ENCODE results near the gene FBXL17. TPM values are rescaled to one million over a fixed set of nuclear protein-coding genes. Genes with fewer than 3 reads are reported as not detected.

Gene FBXL17
- total RNA-seq, 1 experiment from 2014 or later = 3.5 TPM

- H3K4me1 Mint-ChIP-seq = no peaks in the 10 kb centered on the region
- no peak for ATAC-seq
- H3K36me3 Mint-ChIP-seq = peaks cover 3% of the 10 kb centered on the region; the same call in 1 of the 2 replicates
- no peaks in the 10 kb centered on the region for H3K27me3 Mint-ChIP-seq (ENCODE audit: low read depth)
- no peak for DNase-seq (ENCODE audit: low spot score)
- ChIA-PET CTCF (no interaction called here), POLR2A (no interaction called here)
- no peak overlapping the region for H3K4me3 Mint-ChIP-seq
- H3K9me3 Mint-ChIP-seq = peaks cover 8% of the 10 kb centered on the region
- no peak for TF ChIP-seq FOXK1 (CRISPR knock-in tag; IDR thresholded peaks at IDR 0.05)
- H3K27ac Mint-ChIP-seq = no peak overlapping the region
Measured at GRCh38 chr5:108220834-108221233, 161.1 kb downstream of the FBXL17 start.

- no peak for ATAC-seq
- ChIA-PET POLR2A (no interaction called here), CTCF (no interaction called here)
- Mint-ChIP-seq H3K27me3 (ENCODE audit: low read depth) (no peaks in the 10 kb centered on the region), H3K4me3 (no peak overlapping the region), H3K27ac (no peak overlapping the region), H3K36me3 (peaks cover 10% of the 10 kb centered on the region), H3K4me1 (0 out of 2 replicates have a peak, but pooled peaks cover 6% of the 10 kb centered on the region), H3K9me3 (peaks cover 20% of the 10 kb centered on the region)
- TF ChIP-seq KAT7 (CRISPR knock-in tag; IDR thresholded peaks at IDR 0.05; ENCODE audit: borderline replicate concordance) (no peak), EMX1 (CRISPR knock-in tag; IDR thresholded peaks at IDR 0.05) (no peak), ZNF423 (CRISPR knock-in tag; IDR thresholded peaks at IDR 0.05) (no peak), PREB (CRISPR knock-in tag; IDR thresholded peaks at IDR 0.05; ENCODE audit: borderline replicate concordance) (no peak), E2F1 (CRISPR knock-in tag; IDR thresholded peaks at IDR 0.05) (no peak), FOXP1 (CRISPR knock-in tag; IDR thresholded peaks at IDR 0.05; ENCODE audit: borderline replicate concordance) (no peak), ZNF512 (CRISPR knock-in tag; IDR thresholded peaks at IDR 0.05; ENCODE audit: borderline replicate concordance) (no peak), TEAD4 (CRISPR knock-in tag; IDR thresholded peaks at IDR 0.05) (no peak), NFYB (CRISPR knock-in tag; conservative IDR thresholded peaks at IDR 0.05; ENCODE audit: low read depth) (no peak), ETV6 (CRISPR knock-in tag; IDR thresholded peaks at IDR 0.05) (no peak), USF2 (CRISPR knock-in tag; IDR thresholded peaks at IDR 0.05) (no peak), GRHL2 (CRISPR knock-in tag; IDR thresholded peaks at IDR 0.05; ENCODE audit: insufficient replicate concordance, severe bottlenecking) (no peak), NFATC4 (CRISPR knock-in tag; IDR thresholded peaks at IDR 0.05) (no peak), SMAD3 (CRISPR knock-in tag; IDR thresholded peaks at IDR 0.05; ENCODE audit: borderline replicate concordance) (no peak), JUN (CRISPR knock-in tag; IDR thresholded peaks at IDR 0.05) (no peak), FOXP4 (CRISPR knock-in tag; IDR thresholded peaks at IDR 0.05) (no peak), E2F5 (CRISPR knock-in tag; IDR thresholded peaks at IDR 0.05) (no peak)
- TF ChIP-seq, protein P1, sequence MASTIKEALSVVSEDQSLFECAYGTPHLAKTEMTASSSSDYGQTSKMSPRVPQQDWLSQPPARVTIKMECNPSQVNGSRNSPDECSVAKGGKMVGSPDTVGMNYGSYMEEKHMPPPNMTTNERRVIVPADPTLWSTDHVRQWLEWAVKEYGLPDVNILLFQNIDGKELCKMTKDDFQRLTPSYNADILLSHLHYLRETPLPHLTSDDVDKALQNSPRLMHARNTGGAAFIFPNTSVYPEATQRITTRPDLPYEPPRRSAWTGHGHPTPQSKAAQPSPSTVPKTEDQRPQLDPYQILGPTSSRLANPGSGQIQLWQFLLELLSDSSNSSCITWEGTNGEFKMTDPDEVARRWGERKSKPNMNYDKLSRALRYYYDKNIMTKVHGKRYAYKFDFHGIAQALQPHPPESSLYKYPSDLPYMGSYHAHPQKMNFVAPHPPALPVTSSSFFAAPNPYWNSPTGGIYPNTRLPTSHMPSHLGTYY (CRISPR knock-in tag; IDR thresholded peaks at IDR 0.05) = no peak
- TF ChIP-seq, protein P2, sequence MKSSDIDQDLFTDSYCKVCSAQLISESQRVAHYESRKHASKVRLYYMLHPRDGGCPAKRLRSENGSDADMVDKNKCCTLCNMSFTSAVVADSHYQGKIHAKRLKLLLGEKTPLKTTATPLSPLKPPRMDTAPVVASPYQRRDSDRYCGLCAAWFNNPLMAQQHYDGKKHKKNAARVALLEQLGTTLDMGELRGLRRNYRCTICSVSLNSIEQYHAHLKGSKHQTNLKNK (CRISPR knock-in tag; IDR thresholded peaks at IDR 0.05) = no peak
- TF ChIP-seq, protein P3, sequence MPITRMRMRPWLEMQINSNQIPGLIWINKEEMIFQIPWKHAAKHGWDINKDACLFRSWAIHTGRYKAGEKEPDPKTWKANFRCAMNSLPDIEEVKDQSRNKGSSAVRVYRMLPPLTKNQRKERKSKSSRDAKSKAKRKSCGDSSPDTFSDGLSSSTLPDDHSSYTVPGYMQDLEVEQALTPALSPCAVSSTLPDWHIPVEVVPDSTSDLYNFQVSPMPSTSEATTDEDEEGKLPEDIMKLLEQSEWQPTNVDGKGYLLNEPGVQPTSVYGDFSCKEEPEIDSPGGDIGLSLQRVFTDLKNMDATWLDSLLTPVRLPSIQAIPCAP (CRISPR knock-in tag; IDR thresholded peaks at IDR 0.05) = no peak
- DNase-seq (ENCODE audit: low spot score) = no peak
Measured at GRCh38 chr5:108216890-108217289, 165.0 kb downstream of the FBXL17 start.

Data from WTC11 (cell line).